Fibroblast of skin of left biceps (primary cell): Measurements from ENCODE around the gene NEB.
A peak's percentile ranks its signal among the peaks of the same experiment; 100 is the strongest.
"Not testable (repeated sequence)": the region's sequence is repeated elsewhere in the genome, so short reads cannot be mapped to it uniquely, and the experiment has no call there.

Experiments
- DNase-seq, 2 experiments: peaks; one replicate each; pipeline ENCODE4 v3.0.0-alpha.2; 2013; ENCODE audit warnings: low read depth in 2 of 2

Gene NEB

DNA sequence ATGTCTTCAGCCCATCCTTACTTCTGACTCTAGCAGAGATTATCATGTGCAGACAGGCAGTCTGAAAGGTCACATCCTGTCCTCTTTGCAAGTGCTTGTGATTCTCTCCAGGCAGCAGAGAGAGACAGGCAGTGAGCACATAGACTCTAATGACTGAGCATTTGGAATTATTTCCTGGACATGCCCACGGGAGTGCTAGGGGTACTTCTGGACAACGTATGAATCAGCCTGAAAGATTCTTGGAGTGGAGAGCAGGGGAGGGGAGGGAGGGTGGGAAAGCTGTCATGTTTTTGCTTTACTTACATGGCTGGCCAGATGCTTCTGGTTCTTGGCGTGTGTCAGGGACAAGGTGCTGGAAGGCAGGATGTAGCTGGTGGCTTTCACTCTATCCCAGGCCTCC, 174.0 kb downstream of the NEB start:
- peak; percentile 10 to 21 for DNase-seq

- DNase-seq, result not testable (repeated sequence)
Observed at GRCh38 chr2:151559431-151559830, 174.8 kb downstream of the NEB start.

- not testable (repeated sequence) for DNase-seq
Observed at GRCh38 chr2:151557883-151558282, 176.4 kb downstream of the NEB start.

DNA sequence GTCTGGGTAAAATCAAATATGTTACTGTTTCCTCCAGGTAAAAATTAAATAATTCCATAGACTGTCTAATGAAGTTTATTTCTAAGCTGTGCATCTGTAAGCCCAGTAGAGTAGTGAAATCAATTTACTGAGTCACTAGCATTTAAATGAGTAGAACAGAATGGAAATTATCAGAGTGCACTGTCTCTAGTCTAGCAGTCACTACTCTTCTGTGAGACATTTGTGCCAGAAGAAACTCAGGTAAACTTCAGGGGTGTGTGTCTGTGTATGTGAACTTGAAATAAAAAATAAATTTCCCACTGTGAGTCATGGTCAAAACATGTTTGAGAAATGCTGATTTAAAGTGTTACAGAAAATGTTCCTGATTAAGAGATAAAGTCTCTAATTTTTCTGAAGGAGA, 178.2 kb downstream of the NEB start:
- DNase-seq, result no peak

- DNase-seq, result no peak
Observed at GRCh38 chr2:151552287-151552686, 182.0 kb downstream of the NEB start.

DNA sequence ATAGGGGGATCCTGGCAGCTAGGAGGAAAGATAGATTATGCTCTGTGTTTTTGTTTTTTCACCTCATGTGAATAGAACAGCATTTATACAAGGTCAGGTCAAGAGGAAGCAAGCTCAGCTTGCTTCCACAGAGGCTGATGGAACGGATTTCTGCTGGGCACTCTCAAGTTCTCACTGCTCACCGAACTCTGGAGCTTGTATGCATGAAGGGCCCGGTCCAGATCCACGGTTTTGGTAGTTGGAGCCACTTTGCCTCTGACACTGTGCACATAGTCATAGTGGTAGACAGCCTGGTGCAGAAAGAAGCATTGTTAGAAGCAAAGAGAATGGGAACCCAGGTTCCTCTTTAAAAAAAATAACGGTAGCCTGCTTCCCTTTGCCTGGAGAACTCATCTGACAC, 182.7 kb downstream of the NEB start:
- no peak for DNase-seq

- no peak for DNase-seq
Observed at GRCh38 chr2:151549191-151549590, 185.1 kb downstream of the NEB start.

GRCh38 chr2:151544449-151544848, 189.8 kb downstream of the NEB start:
- DNase-seq, result no peak

DNA sequence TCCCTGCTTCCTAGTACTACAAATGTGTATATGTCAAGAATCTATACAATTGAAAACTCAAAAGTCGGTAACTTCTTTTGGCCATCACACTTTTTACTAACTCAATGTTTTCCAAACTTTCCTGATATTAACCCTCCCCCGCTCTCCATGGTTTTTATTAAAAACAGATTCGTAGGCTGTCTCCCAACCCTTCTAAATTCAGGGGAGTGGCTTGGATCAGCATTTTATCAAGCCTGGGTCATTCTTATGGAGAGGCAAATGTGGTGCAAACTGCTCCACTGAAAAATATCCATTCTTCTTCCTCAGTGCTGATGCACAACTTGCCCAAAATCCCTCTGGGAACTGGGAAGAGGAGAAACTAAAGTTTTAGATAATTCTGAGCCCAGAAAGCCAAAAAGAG, 190.4 kb downstream of the NEB start:
- peak; percentile 42 to 52 for DNase-seq

- DNase-seq, result no peak
Observed at GRCh38 chr2:151534001-151534400, 200.3 kb downstream of the NEB start.

- no peak for DNase-seq
Observed at GRCh38 chr2:151533127-151533526, 201.1 kb downstream of the NEB start.

DNA sequence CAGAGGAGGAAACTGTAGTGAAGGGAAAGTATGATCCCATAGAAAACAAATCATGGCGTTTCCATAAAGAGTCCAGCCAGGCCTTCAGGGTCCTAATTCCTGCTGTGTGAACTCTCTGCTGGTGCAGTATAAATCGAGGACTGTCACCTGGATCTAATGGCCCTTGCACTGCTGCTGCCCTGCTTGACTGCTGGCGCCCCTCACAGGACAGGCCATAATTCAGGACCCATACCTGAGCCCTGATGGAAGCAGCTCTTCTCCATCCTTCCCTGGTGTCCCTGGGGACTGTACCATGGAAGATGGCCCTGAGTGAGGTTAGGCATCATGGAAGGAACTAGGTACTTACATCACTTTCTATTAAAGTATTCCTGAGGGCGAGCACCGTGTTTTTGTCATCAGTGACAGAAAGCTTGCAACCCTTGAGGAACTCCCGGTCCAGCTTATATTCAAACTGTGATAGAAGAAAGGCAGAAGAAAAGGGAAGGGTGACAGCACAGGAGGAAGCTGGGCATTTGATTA, 207.6 kb downstream of the NEB start:
- DNase-seq, result no peak

GRCh38 chr2:151525821-151526373, 208.4 kb downstream of the NEB start:
- no peak for DNase-seq

DNA sequence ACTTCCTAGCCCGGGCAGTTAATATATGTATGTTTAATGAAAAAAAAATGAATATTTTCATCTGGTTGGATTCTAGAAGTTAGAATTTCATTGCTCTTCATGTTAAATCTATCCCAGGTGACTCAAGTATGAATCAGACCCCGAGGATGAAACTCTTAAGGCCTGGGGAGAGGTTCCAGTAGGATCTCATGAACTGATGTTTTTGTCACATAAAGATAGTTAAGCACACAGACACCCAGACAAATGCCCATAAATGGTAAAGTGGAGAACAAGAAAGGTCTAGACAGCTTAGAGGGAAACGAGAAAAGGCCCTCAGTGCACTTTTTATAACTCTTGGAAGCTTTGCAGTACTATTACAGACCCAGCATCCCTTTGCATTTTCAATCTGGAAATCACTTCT, 210.4 kb downstream of the NEB start:
- DNase-seq, result peak; percentile 9 to 29

- no peak for DNase-seq
Observed at GRCh38 chr2:151522556-151522955, 211.7 kb downstream of the NEB start.

DNA sequence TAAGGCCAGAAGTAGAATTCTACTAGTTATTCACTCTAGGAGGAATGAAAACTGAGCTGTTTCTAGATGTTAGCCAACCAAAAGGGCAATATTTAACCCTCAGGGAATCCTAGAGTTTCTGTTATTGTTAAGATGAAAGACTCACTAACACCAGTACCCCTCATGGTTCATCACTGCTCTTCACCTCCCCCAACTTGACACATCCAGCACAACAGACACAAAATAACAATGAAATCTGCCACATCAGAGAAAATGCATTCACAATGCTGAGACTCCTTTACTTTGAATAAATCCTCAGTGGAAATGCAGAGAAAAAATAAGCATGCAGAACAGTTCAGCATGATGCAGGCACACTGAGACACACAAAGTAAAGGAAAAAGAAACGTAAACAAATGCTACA, 213.3 kb downstream of the NEB start:
- DNase-seq, result no peak

DNA sequence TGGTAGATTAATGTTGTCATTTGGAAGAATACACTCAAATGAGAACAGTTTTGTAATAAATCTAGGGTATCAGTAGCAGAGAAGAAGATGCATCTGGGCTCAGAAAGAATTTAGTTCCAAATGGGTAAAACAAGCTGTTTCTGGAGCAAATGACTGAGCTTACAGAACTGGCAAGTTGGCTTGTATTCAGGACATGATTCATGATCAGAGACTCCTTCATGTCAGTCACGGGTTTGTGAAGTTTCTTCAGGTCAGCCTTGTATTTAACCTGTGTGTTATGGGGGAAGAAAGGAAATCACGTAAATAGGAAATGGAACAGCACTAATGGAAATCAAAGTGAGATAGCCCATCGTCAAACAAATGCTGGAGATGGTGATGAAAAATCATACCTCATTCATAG, 215.5 kb downstream of the NEB start:
- no peak for DNase-seq

DNA sequence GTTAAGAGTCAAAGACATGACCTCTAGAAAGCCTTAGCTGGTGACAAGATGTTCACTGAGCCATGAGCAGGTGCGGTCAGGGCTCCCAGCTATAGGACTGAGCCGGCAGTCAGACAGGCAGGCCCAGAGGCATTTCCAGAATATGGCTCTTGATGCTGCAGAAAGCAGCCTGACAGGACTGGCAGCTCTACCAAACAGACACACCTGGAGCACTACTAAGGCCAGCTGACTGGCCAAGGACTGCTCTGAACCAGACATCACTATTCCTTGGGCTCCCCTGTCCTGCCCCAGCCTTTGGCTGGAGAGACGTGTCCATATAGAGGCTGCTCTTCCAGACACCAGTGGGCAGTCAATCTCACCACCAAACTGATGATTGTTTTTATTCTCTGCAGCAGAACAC, 225.8 kb downstream of the NEB start:
- DNase-seq, result no peak

DNA sequence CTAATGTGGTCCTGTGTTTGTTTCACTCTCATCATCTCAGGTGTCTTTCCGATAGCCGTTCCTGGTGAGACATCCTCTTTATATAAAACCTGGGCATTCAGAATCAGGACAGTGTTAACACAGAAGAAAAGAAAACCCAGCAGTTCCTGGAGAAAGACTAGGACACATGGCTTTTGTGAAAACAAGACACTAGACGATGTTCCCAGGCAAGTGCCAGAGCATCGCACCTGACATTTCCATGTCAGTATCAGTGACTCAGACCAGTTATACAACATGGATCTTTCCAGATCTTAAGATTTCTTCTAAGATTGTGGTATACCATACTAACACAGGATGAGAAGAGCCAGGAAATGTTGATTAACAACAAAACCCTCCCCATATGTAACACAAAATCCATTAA, 228.1 kb downstream of the NEB start:
- no peak for DNase-seq

DNA sequence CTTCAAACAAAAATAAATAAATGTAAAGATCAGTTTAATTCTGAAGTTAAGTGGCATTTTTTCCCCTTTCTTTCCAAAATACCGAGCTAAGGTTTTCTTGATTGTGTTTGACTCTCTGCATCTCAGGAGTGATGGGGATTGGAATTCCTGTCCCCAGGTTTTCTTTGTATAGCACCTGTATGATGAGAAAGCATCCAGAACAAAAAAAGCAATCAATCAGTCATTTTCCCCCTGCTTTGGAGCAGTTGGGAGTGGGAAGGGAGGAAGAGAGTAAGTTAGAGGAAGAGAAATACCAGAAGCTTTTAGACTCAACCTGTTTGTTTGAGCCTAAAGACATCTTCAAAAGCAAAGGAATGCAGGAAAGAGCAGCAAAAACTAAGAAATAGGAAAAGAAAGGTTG, 236.1 kb downstream of the NEB start:
- no peak for DNase-seq

GRCh38 chr2:151491496-151491895, 242.8 kb downstream of the NEB start:
- DNase-seq, result no peak

DNA sequence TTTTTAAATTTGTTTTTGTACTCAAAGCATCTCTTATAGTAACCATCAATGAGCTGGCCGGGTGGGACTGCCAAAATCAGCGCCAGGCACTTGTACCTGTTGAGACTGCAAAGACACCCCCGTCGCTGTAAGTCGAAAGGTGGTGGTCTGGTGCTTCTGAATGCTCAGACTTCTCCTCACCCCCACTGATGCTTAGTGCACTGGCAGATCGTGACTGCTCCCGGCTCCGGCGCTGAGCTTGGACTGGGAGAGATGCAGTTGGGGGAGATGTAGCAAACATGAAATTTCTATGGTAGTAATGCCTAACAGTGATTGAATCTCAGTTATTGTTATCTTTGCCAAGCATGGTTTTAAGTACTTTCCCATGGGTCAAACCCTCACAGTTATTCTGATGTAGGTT, 244.0 kb downstream of the NEB start:
- no peak for DNase-seq

DNA sequence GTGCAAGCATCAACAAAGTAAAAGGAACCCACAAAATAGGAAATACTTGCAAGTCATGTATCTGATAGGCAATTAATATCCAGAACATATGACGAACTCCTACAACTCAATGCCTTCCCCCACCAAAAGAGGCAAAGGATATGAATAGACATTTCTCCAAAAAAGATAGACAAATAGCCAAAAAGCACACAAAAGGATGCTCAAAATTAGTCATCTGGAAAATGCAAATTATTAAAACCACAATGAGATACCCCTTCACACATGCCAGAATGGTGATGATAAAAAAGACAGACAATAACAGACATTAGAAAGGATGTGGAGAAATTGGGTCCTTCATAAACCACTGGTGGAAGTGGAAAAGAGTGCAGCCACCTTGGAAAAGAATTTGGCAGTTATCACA, 248.2 kb downstream of the NEB start:
- DNase-seq, result no peak

GRCh38 chr2:151484100-151484499, 250.2 kb downstream of the NEB start:
- no peak for DNase-seq
